Esophagus squamous epithelium (tissue), 5 donors: Measurements from ENCODE around the gene TMEM202. TPM values are rescaled to one million over a fixed set of nuclear protein-coding genes. Genes with fewer than 3 reads are reported as not detected.

Experiments used
- DNase-seq: peaks from one replicate; lab custom pipeline; 2025; lab: John Stamatoyannopoulos, UW
- H3K27ac ChIP-seq, 4 donors: fragments of 200-600 bp; sonication (generic); one replicate each; pipeline ENCODE4 v1.5.1; 2016 to 2019; ENCODE audit warnings: mild to moderate bottlenecking in 1 of 4
- H3K27me3 ChIP-seq, 4 donors: fragments of 200-600 bp; sonication (generic); 1 replicate in 3 of 4; 2 replicates in 1 of 4; pipeline versions ENCODE4 v1.5.1 to v1.6.0; 2017 to 2021; ENCODE audit warnings: antibody characterized with exemption in 1 of 4
- H3K36me3 ChIP-seq, 3 donors: fragments of 200-600 bp; sonication (generic); one replicate each; pipeline ENCODE4 v1.5.1; 2016 to 2019
- H3K4me1 ChIP-seq, 3 donors: fragments of 200-600 bp; sonication (generic); one replicate each; pipeline ENCODE4 v1.5.1; 2017 to 2019
- H3K4me3 ChIP-seq, 4 donors: fragments of 200-600 bp; sonication (generic); 1 replicate in 3 of 4; 2 replicates in 1 of 4; pipeline ENCODE4 v1.5.1; 2016 to 2019; ENCODE audit warnings: mild to moderate bottlenecking in 2 of 4, moderate library complexity in 1 of 4
- H3K9me3 ChIP-seq, 3 donors: fragments of 200-600 bp; sonication (generic); one replicate each; pipeline ENCODE4 v1.5.1; 2016 to 2019
- CTCF ChIP-seq, 6 experiments: fragments of 450-650 bp in 4 of 6; fragments of 200-600 bp in 2 of 6; sonication (generic) in 2 of 6; IDR thresholded peaks; one replicate each; pipeline ENCODE4 v1.5.1; 2016 to 2019; ENCODE audit warnings: antibody characterized with exemption in 6 of 6, mild to moderate bottlenecking in 4 of 6, moderate library complexity in 4 of 6
- POLR2A ChIP-seq, 4 donors: fragments of 450-650 bp; IDR thresholded peaks; one replicate each; pipeline ENCODE4 v1.6.1; 2017; ENCODE audit warnings: antibody characterized with exemption in 4 of 4, mild to moderate bottlenecking in 4 of 4, moderate library complexity in 3 of 4
- WGBS, 2 donors: methylation state at CpG; one replicate each; pipeline ENCODE4 v1.1.5; 2018; 5-methylcytosine and 5-hydroxymethylcytosine counted together
- intact Hi-C: fragments of 100-400 bp; cut with DNase I; formaldehyde crosslinking; loops from one replicate; pipeline ENCODE4 v1.15.0; 2022
- total RNA-seq, 4 donors: library from RNA; depleted of rRNA; stranded (reverse); fragments of >200 nt; gene quantifications; one replicate each; pipeline ENCODE4 v1.1.0, GENCODE V29; 2016
- donor health status: DM: yes; HTN: yes; CAD: no.

The TMEM202 gene
- total RNA-seq, 4 donors from 2014 or later = not detected

GRCh38 chr15:72398648-72399047 lies 543 bp downstream of the TMEM202 start:
- peaks cover 0 to 36% (median 0%) of the 10 kb centered on the region in 4 donors for H3K27me3 ChIP-seq
- no peaks in the 10 kb centered on the region for H3K9me3 ChIP-seq
- no peaks in the 10 kb centered on the region for H3K4me1 ChIP-seq
- intact Hi-C loops = no loop called here
- WGBS, 2 donors = 88 to 91% methylated on average over 6 to 7 of the region's 7 CpGs
- DNase-seq = no peak
- no peak for TF ChIP-seq POLR2A (IDR thresholded peaks at IDR 0.05)
- no peak for TF ChIP-seq CTCF (IDR thresholded peaks at IDR 0.05)
- H3K27ac ChIP-seq = no peak overlapping the region
- H3K4me3 ChIP-seq = no peak overlapping the region
- no peaks in the 10 kb centered on the region for H3K36me3 ChIP-seq

GRCh38 chr15:72402726-72403125 lies 4.6 kb downstream of the TMEM202 start:
- Histone ChIP-seq H3K36me3 (no peaks in the 10 kb centered on the region), H3K27ac (no peak overlapping the region), H3K4me3 (no peak overlapping the region), H3K27me3 (peaks cover 0 to 60% (median 0%) of the 10 kb centered on the region in 4 donors), H3K4me1 (no peaks in the 10 kb centered on the region), H3K9me3 (no peaks in the 10 kb centered on the region)
- intact Hi-C loops = no loop called here
- no peak for DNase-seq
- TF ChIP-seq CTCF (IDR thresholded peaks at IDR 0.05) = no peak
- no peak for TF ChIP-seq POLR2A (IDR thresholded peaks at IDR 0.05)
- 82 to 85% methylated on average over 4 to 5 of the region's 5 CpGs for WGBS, 2 donors

- no peak for DNase-seq
- H3K27me3 ChIP-seq = peaks cover 0 to 63% (median 0%) of the 10 kb centered on the region in 4 donors
- H3K4me1 ChIP-seq = no peaks in the 10 kb centered on the region
- intact Hi-C loops = no loop called here
- H3K4me3 ChIP-seq = no peak overlapping the region
- WGBS, 2 donors = 38 to 44% methylated on average over 3 of the region's 3 CpGs
- no peak for TF ChIP-seq POLR2A (IDR thresholded peaks at IDR 0.05)
- no peak for TF ChIP-seq CTCF (IDR thresholded peaks at IDR 0.05)
- no peaks in the 10 kb centered on the region for H3K36me3 ChIP-seq
- H3K27ac ChIP-seq = no peak overlapping the region
- no peaks in the 10 kb centered on the region for H3K9me3 ChIP-seq
These were observed 6.3 kb downstream of the TMEM202 start for GRCh38 chr15:72404356-72404755.

GRCh38 chr15:72404841-72405240 lies 6.7 kb downstream of the TMEM202 start:
- H3K27ac ChIP-seq = no peak overlapping the region
- no peaks in the 10 kb centered on the region for H3K9me3 ChIP-seq
- H3K4me3 ChIP-seq = no peak overlapping the region
- no peak for TF ChIP-seq CTCF (IDR thresholded peaks at IDR 0.05)
- TF ChIP-seq POLR2A (IDR thresholded peaks at IDR 0.05) = no peak
- no peaks in the 10 kb centered on the region for H3K36me3 ChIP-seq
- no peak for DNase-seq
- peaks cover 0 to 67% (median 0%) of the 10 kb centered on the region in 4 donors for H3K27me3 ChIP-seq
- intact Hi-C loops = no loop called here
- no peaks in the 10 kb centered on the region for H3K4me1 ChIP-seq

- 81 to 86% methylated on average over 1 to 3 of the region's 3 CpGs for WGBS, 2 donors
- TF ChIP-seq POLR2A (IDR thresholded peaks at IDR 0.05) (no peak), CTCF (IDR thresholded peaks at IDR 0.05) (no peak)
- intact Hi-C loops = no loop called here
- Histone ChIP-seq H3K27me3 (peaks cover 0 to 78% (median 0%) of the 10 kb centered on the region in 4 donors), H3K4me3 (no peak overlapping the region), H3K9me3 (no peaks in the 10 kb centered on the region), H3K36me3 (no peaks in the 10 kb centered on the region), H3K27ac (no peak overlapping the region), H3K4me1 (no peaks in the 10 kb centered on the region)
- DNase-seq = no peak
These were observed 8.8 kb downstream of the TMEM202 start for GRCh38 chr15:72406936-72407335.
